GM12878 (cell line): ENCODE data around the gene TEX44. TPM values are rescaled to one million over a fixed set of nuclear protein-coding genes. Genes with fewer than 3 reads are reported as not detected.

Experiments
- ATAC-seq: fragments of 200-7000 bp; cut with Tn5 transposase; 3 replicates; pipeline ENCODE4 v1.9.1; 2020; ENCODE audit warnings: mild to moderate bottlenecking, moderate library complexity
- BruUV-seq: library from RNA; stranded (reverse); fragments of 400-500 nt; replicated peaks from 2 replicates; lab custom pipeline; 2021; lab: Mats Ljungman, UMichigan
- CTCF ChIA-PET: fragments of 300-600 bp; sonication (Branson Sonifier 250); formaldehyde crosslinking; extraction: SDS; loops from one replicate; lab custom pipeline; 2021; ENCODE audit warnings: inconsistent platforms; lab: Yijun Ruan, JAX
- POLR2A ChIA-PET: fragments of 350-600 bp; formaldehyde crosslinking; extraction: SDS; loops from one replicate; lab custom pipeline; 2021; ENCODE audit warnings: inconsistent platforms; lab: Charles Lee
- RAD21 ChIA-PET: fragments of 300-600 bp; sonication (Branson Sonifier 250); formaldehyde crosslinking; loops from one replicate; lab custom pipeline; 2023; ENCODE audit warnings: antibody characterized with exemption; ENCODE audit not compliant: unreplicated experiment; lab: Charles Lee
- SMC1A ChIA-PET: fragments of 300-600 bp; sonication (Branson Sonifier 250); formaldehyde crosslinking; loops from one replicate; lab custom pipeline; 2023; ENCODE audit not compliant: unreplicated experiment, uncharacterized antibody; lab: Charles Lee
- DNase-seq: peaks from one replicate; pipeline ENCODE4 v3.0.0-alpha.2; 2011; ENCODE audit warnings: low read depth, low spot score
- FAIRE-seq: peaks from 3 replicates; lab custom pipeline; 2011; peaks lifted over from hg19 to GRCh38; lab: Jason Lieb, UNC
- H2AFZ ChIP-seq: 2 replicates; pipeline ENCODE4 v1.6.0; 2011; ENCODE audit warnings: low read depth, low read length, control low read depth; ENCODE audit not compliant: control insufficient read depth
- H3K27ac ChIP-seq: 2 replicates; pipeline ENCODE4 v1.5.1; 2011; ENCODE audit warnings: control low read depth; ENCODE audit not compliant: control insufficient read depth, insufficient read depth
- H3K27me3 ChIP-seq, 2 experiments: replicated peaks in 1 of 2; 2 replicates each; pipeline versions ENCODE4 v1.6.0 to v1.6.1; 2011; ENCODE audit warnings: low read length in 1 of 2; ENCODE audit not compliant: control insufficient read depth in 2 of 2, insufficient read depth in 2 of 2
- H3K36me3 ChIP-seq, 2 experiments: 2 replicates each; pipeline ENCODE4 v1.5.1; 2011; ENCODE audit warnings: low read length in 1 of 2; ENCODE audit not compliant: control insufficient read depth in 2 of 2, insufficient read depth in 2 of 2
- H3K4me1 ChIP-seq: 2 replicates; pipeline ENCODE4 v1.6.1; 2011; ENCODE audit warnings: mild to moderate bottlenecking, low read length, moderate library complexity, mixed read lengths; ENCODE audit not compliant: control insufficient read depth, insufficient read depth
- H3K4me2 ChIP-seq: 2 replicates; pipeline ENCODE4 v1.6.0; 2011; ENCODE audit warnings: control low read depth; ENCODE audit not compliant: control insufficient read depth, insufficient read depth
- H3K4me3 ChIP-seq: fragments of 200-600 bp; sonication (generic); 2 replicates; pipeline ENCODE4 v1.5.1; 2016
- H3K79me2 ChIP-seq: 2 replicates; pipeline ENCODE4 v1.6.0; 2011; ENCODE audit warnings: low read length; ENCODE audit not compliant: control insufficient read depth, insufficient read depth
- H3K9ac ChIP-seq: 2 replicates; pipeline ENCODE4 v1.8.0; 2011; ENCODE audit warnings: low read length, control low read depth, mixed read lengths; ENCODE audit not compliant: control insufficient read depth, insufficient read depth
- H3K9me3 ChIP-seq: replicated peaks from 3 replicates; pipeline ENCODE4 v1.5.1; 2011; ENCODE audit warnings: mild to moderate bottlenecking, low read length; ENCODE audit not compliant: control insufficient read depth, insufficient read depth
- H4K20me1 ChIP-seq: 2 replicates; pipeline ENCODE4 v1.6.0; 2011; ENCODE audit not compliant: control insufficient read depth, insufficient read depth
- CREB1 ChIP-seq: IDR thresholded peaks from 2 replicates; pipeline ENCODE4 v1.6.1; 2012; ENCODE audit warnings: low read depth, mild to moderate bottlenecking, inconsistent platforms
- ETV6 ChIP-seq, 2 experiments: fragments of 450-650 bp in 1 of 2; IDR thresholded peaks in 1 of 2; conservative IDR thresholded peaks in 1 of 2; 2 replicates each; pipeline ENCODE4 v1.6.1; 2014; ENCODE audit warnings: antibody characterized with exemption in 1 of 2, borderline replicate concordance in 1 of 2, low read depth in 1 of 2, mild to moderate bottlenecking in 1 of 2, moderate library complexity in 1 of 2
- IKZF2 ChIP-seq, 2 experiments: fragments of 450-650 bp; IDR thresholded peaks; 2 replicates each; pipeline ENCODE4 v1.6.1; 2017; ENCODE audit warnings: mild to moderate bottlenecking in 2 of 2, moderate library complexity in 2 of 2
- IRF3 ChIP-seq: fragments of 450-650 bp; IDR thresholded peaks from 2 replicates; pipeline ENCODE4 v1.6.1; 2014; ENCODE audit warnings: mild to moderate bottlenecking
- NR2C2 ChIP-seq: IDR thresholded peaks from 2 replicates; pipeline ENCODE4 v1.6.1; 2011; ENCODE audit warnings: borderline replicate concordance, low read depth; ENCODE audit not compliant: control insufficient read depth, insufficient read length
- POU2F2 ChIP-seq: IDR thresholded peaks from 3 replicates; pipeline ENCODE4 v1.6.1; 2011; ENCODE audit warnings: low read depth, mild to moderate bottlenecking, low read length, borderline replicate concordance
- WGBS: methylation state at CpG from one replicate; pipeline ENCODE4 v1.1.6; 2016; ENCODE audit warnings: low lambda C conversion rate; ENCODE audit not compliant: insufficient replicate concordance, insufficient coverage; ENCODE audit errors: missing lambda C conversion rate; 5-methylcytosine and 5-hydroxymethylcytosine counted together
- in situ Hi-C: fragments of 300-500 bp; cut with MboI; formaldehyde crosslinking; loops from 9 replicates; pipeline ENCODE4 v1.14.3; 2018; ENCODE audit warnings: mixed read lengths
- intact Hi-C: fragments of 100-400 bp; cut with micrococcal nuclease; formaldehyde crosslinking; loops from one replicate; pipeline ENCODE4 v1.14.2; 2022; ENCODE audit not compliant: unreplicated experiment
- polyA plus RNA-seq, 11 experiments: library from polyadenylated mRNA; depleted of rRNA in 4 of 11; unstranded in 6 of 11; stranded (reverse) in 5 of 11; fragments of >200 nt; fragmentation: Nextera tagmentation in 4 of 11; fragmentation: Illumina TruSeq in 1 of 11; extraction: Ambion mirVana in 4 of 11; extraction: Trizol in 1 of 11; gene quantifications; 1 replicate in 1 of 11; 2 replicates in 10 of 11; pipeline versions ENCODE4 v1.2.1 to v1.2.3, GENCODE V29; 2011 to 2016; ENCODE audit warnings: inconsistent platforms in 2 of 11, missing spikeins in 2 of 11, low read depth in 1 of 11
- total RNA-seq, 4 experiments: library from RNA; depleted of rRNA in 3 of 4; stranded (reverse); fragments of >200 nt in 3 of 4; fragmentation: Illumina TruSeq in 1 of 4; extraction: Trizol in 1 of 4; gene quantifications; 2 replicates each; pipeline versions ENCODE4 v1.2.1 to v1.2.3, GENCODE V29; 2013 to 2021

TEX44 gene
- total and polyA plus RNA-seq, 10 of the 15 experiments (the other 5 are each of a cell fraction or from before 2014, with no cell fraction given), result not detected

- Histone ChIP-seq H3K27me3 (no peaks in the 10 kb centered on the region), H4K20me1 (no peaks in the 10 kb centered on the region), H3K4me2 (no peak overlapping the region), H3K9ac (no peak overlapping the region), H3K79me2 (no peaks in the 10 kb centered on the region), H3K4me1 (peaks cover 24% of the 10 kb centered on the region), H3K36me3 (no peaks in the 10 kb centered on the region), H3K9me3 (no peaks in the 10 kb centered on the region), H3K4me3 (no peak overlapping the region), H3K27ac (no peak overlapping the region), H2AFZ (no peak overlapping the region)
- TF ChIP-seq CREB1 (no peak), POU2F2 (no peak), IKZF2 (IDR thresholded peaks at IDR 0.05) (no peak), ETV6 (conservative IDR thresholded peaks at IDR 0.05 in 1 of 2, IDR thresholded peaks at IDR 0.05 in 1 of 2; ENCODE audit: borderline replicate concordance in 1 of 2, low read depth in 1 of 2) (no peak), NR2C2 (no peak), IRF3 (no peak)
- FAIRE-seq (no peak), DNase-seq (no peak), ATAC-seq (no peak)
- WGBS, result 72% methylated on average over 16 of the region's 16 CpGs
- ChIA-PET RAD21 (interaction anchor here (0.7 kb wide), 1 partner anchor 18 kb away, joined by 3 read pairs; no protein-coding TSS in a partner anchor), SMC1A (no interaction called here), POLR2A (no interaction called here), CTCF (interaction anchor here (0.9 to 2.8 kb wide), 3 partner anchors 8 to 366 kb away, joined by 3 to 12 read pairs (median 3); no protein-coding TSS in a partner anchor)
- BruUV-seq, result no TSS peak
- in situ Hi-C loops (no loop called here), intact Hi-C loops (no loop called here)
These were observed 1.0 kb downstream of the TEX44 start for GRCh38 chr2:231593666-231594065.
